Naive B cell (primary cell): ENCODE results near the gene YARS1. TPM values are rescaled to one million over a fixed set of nuclear protein-coding genes. Genes with fewer than 3 reads are reported as not detected.
A peak's percentile ranks its signal among the peaks of the same experiment; 100 is the strongest.
"Not testable (repeated sequence)": the region's sequence is repeated elsewhere in the genome, so short reads cannot be mapped to it uniquely, and the experiment has no call there.

ENCODE experiments used
- ATAC-seq, 2 donors: fragments of 150-1000 bp; cut with Tn5 transposase; 2 replicates each; pipeline ENCODE4 v1.10.0; 2021; ENCODE audit warnings: low read depth in 2 of 2, mild to moderate bottlenecking in 2 of 2, moderate library complexity in 2 of 2
- DNase-seq: peaks from one replicate; pipeline ENCODE4 v3.0.0; 2022
- H3K27ac Mint-ChIP-seq, 6 donors: one replicate each; pipeline ENCODE4 v1.8.0; 2020 to 2022; ENCODE audit warnings: mild to moderate bottlenecking in 6 of 6, mixed read lengths in 6 of 6, moderate library complexity in 5 of 6, inconsistent platforms in 2 of 6
- H3K27me3 Mint-ChIP-seq, 3 donors: one replicate each; pipeline ENCODE4 v1.8.0; 2021 to 2022; ENCODE audit warnings: mixed read lengths in 3 of 3, mild to moderate bottlenecking in 1 of 3
- H3K36me3 Mint-ChIP-seq, 2 donors: one replicate each; pipeline ENCODE4 v1.8.0; 2020 to 2022; ENCODE audit warnings: mixed read lengths in 2 of 2, inconsistent platforms in 1 of 2, mild to moderate bottlenecking in 1 of 2
- H3K4me1 Mint-ChIP-seq, 3 donors: one replicate each; pipeline ENCODE4 v1.8.0; 2020 to 2022; ENCODE audit warnings: mixed read lengths in 3 of 3, inconsistent platforms in 1 of 3, mild to moderate bottlenecking in 1 of 3, moderate library complexity in 1 of 3
- H3K4me3 Mint-ChIP-seq, 8 donors: one replicate each; pipeline ENCODE4 v1.8.0; 2020 to 2022; ENCODE audit warnings: mild to moderate bottlenecking in 8 of 8, mixed read lengths in 8 of 8, moderate library complexity in 8 of 8, inconsistent platforms in 2 of 8
- H3K9me3 Mint-ChIP-seq, 7 donors: one replicate each; pipeline ENCODE4 v1.8.0; 2020 to 2022; ENCODE audit warnings: mixed read lengths in 7 of 7, mild to moderate bottlenecking in 5 of 7, inconsistent platforms in 2 of 7, moderate library complexity in 1 of 7
- polyA plus RNA-seq, 6 donors: library from polyadenylated mRNA; unstranded; fragments of 300-500 nt; fragmentation: Illumina TruSeq; gene quantifications; one replicate each; pipeline ENCODE4 v1.2.3, GENCODE V29; 2021; ENCODE audit warnings: low read depth in 6 of 6

YARS1 gene
- polyA plus RNA-seq, 6 donors from 2014 or later: 26.0 to 43.9 (median 35.1) TPM

DNA sequence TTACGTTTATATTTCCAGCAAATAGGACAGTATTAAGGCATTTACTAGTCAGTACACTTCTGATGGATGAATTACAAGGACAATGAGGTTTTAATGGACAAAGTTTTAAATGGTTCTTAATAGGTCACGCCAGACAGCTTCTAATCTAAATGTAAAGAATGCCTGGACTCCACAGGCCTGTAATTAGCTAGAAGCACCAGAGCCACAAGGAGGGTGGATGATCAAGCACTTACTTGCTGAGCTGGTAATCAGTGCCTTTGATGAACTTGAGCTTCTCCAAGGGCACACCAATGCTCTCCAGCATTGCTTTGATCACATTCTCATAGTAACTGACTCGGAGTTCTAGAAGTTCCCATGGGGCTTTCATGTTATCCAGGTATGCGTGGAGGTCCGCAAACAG, 6.8 kb downstream of the YARS1 start:
- Mint-ChIP-seq H3K27me3 (no peaks in the 10 kb centered on the region), H3K9me3 (peaks cover 0 to 2% (median 0%) of the 10 kb centered on the region in 7 donors), H3K27ac (no peak overlapping the region), H3K4me3 (no peak overlapping the region), H3K4me1 (peaks cover 11 to 32% (median 20%) of the 10 kb centered on the region in 3 donors), H3K36me3 (peaks cover 9% of the 10 kb centered on the region in 2 donors)
- ATAC-seq (no peak), DNase-seq (no peak)

DNA sequence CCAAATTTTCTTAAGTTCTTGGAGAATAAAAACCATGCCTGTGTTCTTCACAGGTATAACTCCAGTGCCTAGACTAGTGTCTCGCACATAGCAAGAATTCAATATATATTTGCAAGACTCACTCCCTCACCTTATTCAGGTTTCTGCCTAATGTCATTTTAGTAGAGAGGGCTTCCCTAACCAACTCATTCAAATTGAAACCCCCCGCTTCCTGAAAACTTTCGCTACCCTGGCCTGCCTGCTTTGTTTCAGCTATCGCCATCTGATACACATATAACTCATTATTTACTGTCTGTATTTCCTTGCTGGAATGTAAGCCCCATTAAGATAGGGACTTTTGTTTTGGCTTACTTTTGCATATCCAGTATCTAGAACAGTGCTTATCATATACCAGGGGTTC, 8.6 kb downstream of the YARS1 start:
- no peak overlapping the region for H3K27ac Mint-ChIP-seq
- peaks cover 9 to 13% of the 10 kb centered on the region in 2 donors for H3K36me3 Mint-ChIP-seq

DNA sequence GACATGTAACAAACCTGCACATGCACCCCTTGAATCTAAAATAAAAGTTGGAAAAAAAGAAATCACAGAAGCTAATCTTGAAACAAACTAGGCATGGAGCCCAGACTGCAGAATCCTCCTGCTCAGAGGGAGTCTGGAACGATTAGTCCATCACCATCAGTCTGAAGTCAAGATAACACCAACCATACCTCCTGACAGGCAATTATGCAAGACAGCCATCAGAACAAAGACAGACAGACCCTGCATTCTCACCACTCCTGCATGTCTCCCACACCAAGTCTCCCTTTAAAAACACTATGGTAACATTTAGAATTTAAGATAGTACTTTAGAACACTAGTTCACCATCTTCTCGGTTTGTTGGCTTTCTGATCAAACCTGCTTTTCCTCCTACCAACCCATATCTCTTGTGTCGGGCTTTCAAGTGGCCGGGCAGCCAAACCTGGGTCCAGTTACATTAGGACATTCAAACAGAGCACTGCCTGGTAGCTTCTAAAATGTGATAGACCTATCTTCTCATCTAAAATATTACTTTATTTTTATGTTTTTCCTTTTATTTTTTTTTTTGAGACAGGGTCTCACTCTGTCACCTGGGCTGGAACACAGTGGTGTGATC, 10.1 kb downstream of the YARS1 start:
- Mint-ChIP-seq H3K27ac (no peak overlapping the region), H3K4me1 (peaks cover 0 to 9% (median 7%) of the 10 kb centered on the region in 3 donors), H3K27me3 (no peaks in the 10 kb centered on the region), H3K4me3 (no peak overlapping the region), H3K36me3 (peaks cover 13 to 14% of the 10 kb centered on the region in 2 donors), H3K9me3 (no peaks in the 10 kb centered on the region)
- DNase-seq (no peak), ATAC-seq (no peak)

More for the DNA sequence above, 8.6 kb downstream of the YARS1 start:
- H3K4me3 Mint-ChIP-seq: no peak overlapping the region
- no peak for ATAC-seq
- peaks cover 0 to 22% (median 12%) of the 10 kb centered on the region in 3 donors for H3K4me1 Mint-ChIP-seq
- no peaks in the 10 kb centered on the region for H3K27me3 Mint-ChIP-seq
- H3K9me3 Mint-ChIP-seq: no peaks in the 10 kb centered on the region
- no peak for DNase-seq

DNA sequence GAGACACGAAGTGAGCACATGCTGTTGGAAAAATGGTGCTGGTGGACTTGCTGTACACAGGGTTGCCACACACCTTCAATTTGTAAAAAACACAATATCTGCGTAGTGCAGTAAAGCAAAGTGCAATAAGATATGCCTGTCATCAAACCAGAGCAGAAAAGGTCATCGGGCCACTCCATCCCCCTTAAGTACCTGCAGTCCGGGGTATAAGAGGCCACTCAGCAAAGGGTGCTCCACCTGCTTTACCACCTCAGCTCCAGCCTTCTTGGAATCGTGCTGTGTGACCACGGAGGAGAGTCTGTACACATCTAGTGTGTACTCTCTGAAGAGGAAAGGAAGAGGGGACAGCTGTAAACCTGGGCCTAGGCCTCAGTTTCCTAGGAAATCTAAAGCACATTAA, 10.9 kb downstream of the YARS1 start:
- H3K4me1 Mint-ChIP-seq: peaks cover 0 to 7% (median 6%) of the 10 kb centered on the region in 3 donors
- H3K4me3 Mint-ChIP-seq: no peak overlapping the region
- DNase-seq (no peak), ATAC-seq (no peak)
- H3K27ac Mint-ChIP-seq: no peak overlapping the region
- no peaks in the 10 kb centered on the region for H3K27me3 Mint-ChIP-seq
- H3K36me3 Mint-ChIP-seq: peaks cover 16 to 18% of the 10 kb centered on the region in 2 donors
- no peaks in the 10 kb centered on the region for H3K9me3 Mint-ChIP-seq

DNA sequence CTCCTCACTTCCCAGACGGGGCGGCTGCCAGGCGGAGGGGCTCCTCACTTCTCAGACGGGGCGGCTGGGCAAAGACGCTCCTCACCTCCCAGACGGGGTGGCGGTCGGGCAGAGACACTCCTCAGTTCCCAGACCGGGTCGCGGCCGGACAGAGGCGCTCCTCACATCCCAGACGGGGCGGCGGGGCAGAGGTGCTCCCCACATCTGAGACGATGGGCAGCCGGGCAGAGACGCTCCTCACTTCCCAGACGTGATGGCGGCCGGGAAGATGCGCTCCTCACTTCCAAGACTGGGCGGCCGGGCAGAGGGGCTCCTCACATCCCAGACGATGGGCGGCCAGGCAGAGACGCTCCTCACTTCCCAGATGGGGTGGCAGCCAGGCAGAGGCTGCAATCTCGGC, 12.7 kb downstream of the YARS1 start:
- H3K4me3 Mint-ChIP-seq, ATAC-seq, DNase-seq: not testable (repeated sequence)

DNA sequence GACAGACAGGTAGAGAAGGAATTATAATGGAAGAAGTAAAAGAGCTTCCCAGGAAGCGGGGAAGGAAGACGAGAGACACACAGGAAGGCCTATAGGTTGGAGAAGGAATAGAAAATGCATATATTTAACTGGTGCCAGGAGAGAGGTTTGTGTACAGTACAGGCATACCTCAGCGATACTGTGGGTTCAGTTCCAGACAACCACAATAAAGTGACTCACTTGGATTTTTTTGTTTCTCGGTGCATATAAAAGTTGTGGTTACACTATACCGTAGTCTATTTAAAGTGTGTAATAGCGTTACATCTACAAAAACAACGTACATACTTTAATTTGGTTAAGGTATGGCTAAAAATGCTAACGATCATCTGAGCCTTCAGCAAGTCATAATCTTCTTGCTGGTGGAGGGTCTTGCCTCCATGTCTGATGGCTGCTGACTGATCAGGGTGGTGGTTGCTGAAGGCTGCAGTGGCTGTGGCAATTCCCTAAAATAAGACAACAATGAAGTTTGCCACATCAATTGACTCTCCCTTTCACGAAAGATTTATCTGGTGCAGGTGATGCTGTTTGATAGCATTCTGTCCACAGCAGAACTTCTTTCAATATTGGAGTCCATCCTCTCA, 16.0 kb downstream of the YARS1 start:
- peaks cover 14 to 23% of the 10 kb centered on the region in 2 donors for H3K36me3 Mint-ChIP-seq
- H3K27me3 Mint-ChIP-seq: no peaks in the 10 kb centered on the region
- H3K9me3 Mint-ChIP-seq: no peaks in the 10 kb centered on the region
- H3K27ac Mint-ChIP-seq: no peak overlapping the region
- peaks cover 11 to 38% (median 11%) of the 10 kb centered on the region in 3 donors for H3K4me1 Mint-ChIP-seq
- ATAC-seq: no peak
- DNase-seq: no peak
- H3K4me3 Mint-ChIP-seq: no peak overlapping the region

More for the DNA sequence above, 12.7 kb downstream of the YARS1 start:
- peak overlapping the region in 1 of 6 donors; percentile 67 for H3K27ac Mint-ChIP-seq
- not testable (repeated sequence) for H3K27me3 Mint-ChIP-seq, H3K9me3 Mint-ChIP-seq
- H3K4me1 Mint-ChIP-seq: peaks cover 0 to 17% (median 7%) of the 10 kb centered on the region in 3 donors
- H3K36me3 Mint-ChIP-seq: peaks cover 18 to 24% of the 10 kb centered on the region in 2 donors

DNA sequence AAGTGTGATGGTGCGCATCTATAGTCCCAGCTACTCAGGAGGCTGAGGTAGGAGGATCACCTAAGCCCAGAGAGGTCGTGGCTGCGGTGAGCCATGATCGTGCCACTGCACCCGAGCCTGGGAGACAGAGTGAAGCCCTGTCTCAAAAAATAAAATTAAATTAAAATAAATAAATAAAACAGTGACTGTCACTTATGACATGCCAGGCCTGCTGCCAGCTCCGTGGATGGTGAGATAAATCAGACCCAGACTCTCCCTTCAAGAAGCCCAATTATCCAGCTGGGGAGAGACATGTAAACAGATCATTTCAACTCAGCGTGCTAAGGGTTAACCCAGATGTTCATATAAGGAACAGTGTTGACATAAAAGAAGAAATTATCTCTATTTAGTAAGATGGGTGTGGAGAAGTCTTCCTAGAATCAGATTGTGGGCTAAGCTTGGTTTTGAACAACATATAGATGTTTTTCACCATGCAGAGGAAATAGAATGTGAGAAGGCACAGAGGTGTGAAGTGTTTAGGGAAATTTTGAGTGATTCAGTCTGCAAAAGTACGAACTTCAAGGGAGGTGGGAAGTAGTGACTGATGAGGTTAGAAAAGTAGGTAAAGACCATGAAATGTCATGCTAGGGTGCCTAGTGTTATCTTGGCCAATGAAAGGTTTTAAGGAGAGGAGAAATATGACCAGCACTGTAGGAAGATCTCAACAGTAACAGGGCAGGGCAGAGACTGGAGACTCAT, 18.3 kb downstream of the YARS1 start:
- Mint-ChIP-seq H3K4me1 (peaks cover 11 to 39% (median 13%) of the 10 kb centered on the region in 3 donors), H3K27me3 (no peaks in the 10 kb centered on the region), H3K4me3 (peak overlapping the region in 3 of 8 donors; percentile 2 to 13 (median 4)), H3K27ac (peak overlapping the region in 5 of 6 donors; percentile 44 to 83 (median 57)), H3K36me3 (peaks cover 11% of the 10 kb centered on the region in 2 donors), H3K9me3 (no peaks in the 10 kb centered on the region)
- peak; percentile 61 to 83 for ATAC-seq
- DNase-seq: no peak

DNA sequence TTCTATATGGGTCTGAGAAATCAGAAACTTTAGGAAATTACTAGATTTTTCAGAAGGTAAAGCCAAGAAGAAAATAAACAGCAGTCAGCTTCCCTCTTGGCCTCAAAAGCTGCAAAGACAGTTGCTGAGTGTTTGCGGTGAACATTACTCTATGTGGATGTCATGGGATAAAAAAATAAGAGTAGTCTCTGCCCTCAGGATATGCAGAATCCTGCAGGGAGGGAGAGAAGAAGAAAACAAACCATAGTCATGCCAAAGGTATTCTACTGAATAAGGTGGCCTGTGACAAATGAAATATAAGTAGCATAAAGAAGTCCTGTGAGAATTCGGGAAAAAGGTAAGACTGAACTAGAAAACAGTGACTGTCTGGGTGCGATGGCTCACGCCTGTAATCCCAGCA, 19.0 kb downstream of the YARS1 start:
- DNase-seq (no peak), ATAC-seq (no peak)
- H3K36me3 Mint-ChIP-seq: peaks cover 11 to 14% of the 10 kb centered on the region in 2 donors
- no peak overlapping the region for H3K4me3 Mint-ChIP-seq
- peak overlapping the region in 3 of 6 donors; percentile 9 to 83 (median 44) for H3K27ac Mint-ChIP-seq
- H3K27me3 Mint-ChIP-seq: no peaks in the 10 kb centered on the region
- peaks cover 11 to 45% (median 16%) of the 10 kb centered on the region in 3 donors for H3K4me1 Mint-ChIP-seq
- H3K9me3 Mint-ChIP-seq: no peaks in the 10 kb centered on the region

DNA sequence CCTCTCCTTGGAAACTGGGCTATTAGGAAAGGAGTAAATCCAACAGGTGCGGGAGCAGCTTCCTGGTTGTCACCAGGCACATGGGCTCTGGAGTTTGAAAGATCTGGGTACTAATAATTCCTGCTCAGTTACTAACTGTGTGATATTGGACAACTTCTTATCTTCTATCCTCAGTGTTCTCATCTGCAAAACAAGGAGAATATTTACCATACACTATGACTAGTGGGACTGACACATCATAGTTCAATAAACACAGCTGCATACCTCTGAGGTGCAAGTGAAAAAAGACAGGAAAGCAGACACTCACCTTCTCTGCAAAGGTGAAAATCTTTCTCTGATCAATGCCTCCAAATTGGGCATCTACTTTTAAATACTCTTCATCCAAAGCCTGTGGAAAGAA, 19.7 kb downstream of the YARS1 start:
- H3K27me3 Mint-ChIP-seq: no peaks in the 10 kb centered on the region
- H3K36me3 Mint-ChIP-seq: peaks cover 13 to 18% of the 10 kb centered on the region in 2 donors
- H3K27ac Mint-ChIP-seq: peak overlapping the region in 3 of 6 donors; percentile 50 to 78 (median 59)
- H3K4me3 Mint-ChIP-seq: peak overlapping the region in 1 of 8 donors; percentile 54
- peaks cover 16 to 45% (median 16%) of the 10 kb centered on the region in 3 donors for H3K4me1 Mint-ChIP-seq
- ATAC-seq: no peak
- no peaks in the 10 kb centered on the region for H3K9me3 Mint-ChIP-seq
- DNase-seq: no peak

DNA sequence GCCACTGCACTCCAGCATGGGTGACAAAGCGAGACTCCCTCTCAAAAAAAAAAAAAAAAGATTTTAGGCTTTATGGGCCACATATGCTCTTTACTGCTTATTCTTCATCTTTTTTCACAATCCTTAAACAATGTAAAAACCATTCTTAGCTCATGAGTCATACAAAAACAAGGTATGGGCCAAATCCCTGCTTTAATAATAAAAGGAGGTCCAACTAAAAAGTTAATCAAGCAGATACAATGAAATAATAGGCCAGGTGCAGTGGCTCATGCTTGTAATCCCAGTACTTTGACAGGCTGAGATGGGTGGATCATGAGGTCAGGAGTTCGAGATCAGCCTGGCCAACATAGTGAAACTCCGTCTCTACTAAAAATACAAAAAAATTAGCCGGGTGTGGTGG, 21.4 kb downstream of the YARS1 start:
- H3K9me3 Mint-ChIP-seq, H3K4me3 Mint-ChIP-seq, ATAC-seq, H3K27ac Mint-ChIP-seq, H3K36me3 Mint-ChIP-seq, DNase-seq, H3K27me3 Mint-ChIP-seq: not testable (repeated sequence)
- H3K4me1 Mint-ChIP-seq: peaks cover 12 to 40% (median 16%) of the 10 kb centered on the region in 3 donors

DNA sequence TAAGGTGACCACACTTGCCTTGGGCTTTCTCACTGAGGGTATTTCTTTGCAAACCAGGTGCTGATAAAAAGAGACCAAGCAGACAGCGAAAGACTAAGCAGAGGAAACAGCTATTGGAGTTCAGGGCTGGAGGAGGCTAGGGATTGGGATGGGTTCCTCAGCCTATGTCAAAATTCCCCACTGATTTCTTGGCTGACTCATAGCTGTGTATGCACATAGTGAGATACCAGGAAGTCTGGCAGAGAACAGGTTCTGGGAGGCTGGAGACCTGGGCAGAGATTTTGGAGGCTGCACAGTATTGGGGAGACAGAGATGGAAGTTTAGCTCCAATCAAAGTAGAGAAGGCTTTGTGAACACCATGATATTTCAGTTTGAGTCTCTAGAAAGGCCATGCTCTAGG, 25.3 kb downstream of the YARS1 start:
- Mint-ChIP-seq H3K27ac (no peak overlapping the region), H3K27me3 (no peaks in the 10 kb centered on the region), H3K4me1 (peaks cover 4 to 8% (median 5%) of the 10 kb centered on the region in 3 donors), H3K36me3 (peaks cover 5 to 7% of the 10 kb centered on the region in 2 donors), H3K4me3 (no peak overlapping the region), H3K9me3 (no peaks in the 10 kb centered on the region)
- ATAC-seq: no peak
- no peak for DNase-seq

DNA sequence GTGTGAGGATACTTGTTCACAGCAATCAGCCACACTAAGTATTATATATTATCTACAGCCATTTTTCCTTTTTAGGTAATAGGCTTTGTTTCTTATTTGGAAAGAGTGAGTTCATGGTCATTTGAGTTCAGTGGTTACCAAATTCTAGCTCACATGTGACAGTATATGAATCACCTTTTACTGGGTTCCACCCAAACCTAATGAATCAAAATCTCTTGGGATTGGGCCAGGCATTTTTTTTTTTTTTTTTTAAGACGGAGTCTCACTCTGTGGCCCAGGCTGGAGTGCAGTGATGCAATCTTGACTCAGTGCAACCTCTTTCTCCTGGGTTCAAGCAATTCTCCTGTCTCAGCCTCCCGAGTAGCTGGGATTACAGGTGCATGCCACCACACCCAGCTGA, 27.8 kb downstream of the YARS1 start:
- ATAC-seq, H3K27me3 Mint-ChIP-seq, H3K36me3 Mint-ChIP-seq, DNase-seq, H3K9me3 Mint-ChIP-seq, H3K27ac Mint-ChIP-seq, H3K4me1 Mint-ChIP-seq, H3K4me3 Mint-ChIP-seq: not testable (repeated sequence)

DNA sequence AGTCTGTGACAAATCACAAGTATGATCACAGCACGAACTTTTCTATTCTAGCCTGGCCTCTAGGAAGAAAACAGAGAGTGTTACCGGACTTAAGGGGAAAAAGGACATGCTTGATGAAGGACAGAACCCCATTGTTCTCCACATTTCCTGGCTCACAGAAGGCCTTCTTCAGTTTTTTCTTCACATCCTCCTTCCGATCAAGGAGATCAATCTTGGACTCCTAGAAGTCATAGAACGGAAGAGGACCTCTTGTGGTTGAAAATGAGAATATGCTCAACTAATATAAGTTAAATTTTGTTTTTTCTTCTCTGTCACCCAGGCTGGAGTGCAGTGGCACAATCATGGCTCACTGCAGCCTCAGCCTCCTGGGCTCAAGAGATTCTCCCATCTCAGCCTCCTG, 30.3 kb downstream of the YARS1 start:
- H3K4me1 Mint-ChIP-seq: no peaks in the 10 kb centered on the region
- H3K4me3 Mint-ChIP-seq: no peak overlapping the region
- no peak for DNase-seq
- no peak for ATAC-seq
- H3K36me3 Mint-ChIP-seq: peaks cover 0 to 11% of the 10 kb centered on the region in 2 donors
- H3K27me3 Mint-ChIP-seq: no peaks in the 10 kb centered on the region
- H3K9me3 Mint-ChIP-seq: no peaks in the 10 kb centered on the region
- H3K27ac Mint-ChIP-seq: no peak overlapping the region
